ENCODE data around the gene FDX1.

- TF ChIP-seq CTCF (conservative IDR thresholded peaks at IDR 0.05; ENCODE audit: low read length) = no peak
- TF ChIP-seq EZH2phosphoT487 (IDR thresholded peaks at IDR 0.05; ENCODE audit: borderline replicate concordance, low read depth, low read length) = no peak
Measured at GRCh38 chr11:110486156-110486555, 56.4 kb downstream of the FDX1 start.

Data from OCI-LY7 (cell line).